GM12878 (cell line): ENCODE results near the gene ATP6V1G3. TPM values are rescaled to one million over a fixed set of nuclear protein-coding genes. Genes with fewer than 3 reads are reported as not detected.

ENCODE experiments used
- ATAC-seq: fragments of 200-7000 bp; cut with Tn5 transposase; 3 replicates; pipeline ENCODE4 v1.9.1; 2020; ENCODE audit warnings: mild to moderate bottlenecking, moderate library complexity
- BruUV-seq: library from RNA; stranded (reverse); fragments of 400-500 nt; replicated peaks from 2 replicates; lab custom pipeline; 2021; lab: Mats Ljungman, UMichigan
- CTCF ChIA-PET: fragments of 300-600 bp; sonication (Branson Sonifier 250); formaldehyde crosslinking; extraction: SDS; loops from one replicate; lab custom pipeline; 2021; ENCODE audit warnings: inconsistent platforms; lab: Yijun Ruan, JAX
- POLR2A ChIA-PET: fragments of 350-600 bp; formaldehyde crosslinking; extraction: SDS; loops from one replicate; lab custom pipeline; 2021; ENCODE audit warnings: inconsistent platforms; lab: Charles Lee
- RAD21 ChIA-PET: fragments of 300-600 bp; sonication (Branson Sonifier 250); formaldehyde crosslinking; loops from one replicate; lab custom pipeline; 2023; ENCODE audit warnings: antibody characterized with exemption; ENCODE audit not compliant: unreplicated experiment; lab: Charles Lee
- SMC1A ChIA-PET: fragments of 300-600 bp; sonication (Branson Sonifier 250); formaldehyde crosslinking; loops from one replicate; lab custom pipeline; 2023; ENCODE audit not compliant: unreplicated experiment, uncharacterized antibody; lab: Charles Lee
- DNase-seq: peaks from one replicate; pipeline ENCODE4 v3.0.0-alpha.2; 2011; ENCODE audit warnings: low read depth, low spot score
- FAIRE-seq: peaks from 3 replicates; lab custom pipeline; 2011; peaks lifted over from hg19 to GRCh38; lab: Jason Lieb, UNC
- H2AFZ ChIP-seq: 2 replicates; pipeline ENCODE4 v1.6.0; 2011; ENCODE audit warnings: low read depth, low read length, control low read depth; ENCODE audit not compliant: control insufficient read depth
- H3K27ac ChIP-seq: 2 replicates; pipeline ENCODE4 v1.5.1; 2011; ENCODE audit warnings: control low read depth; ENCODE audit not compliant: control insufficient read depth, insufficient read depth
- H3K27me3 ChIP-seq, 2 experiments: replicated peaks in 1 of 2; 2 replicates each; pipeline versions ENCODE4 v1.6.0 to v1.6.1; 2011; ENCODE audit warnings: low read length in 1 of 2; ENCODE audit not compliant: control insufficient read depth in 2 of 2, insufficient read depth in 2 of 2
- H3K36me3 ChIP-seq, 2 experiments: 2 replicates each; pipeline ENCODE4 v1.5.1; 2011; ENCODE audit warnings: low read length in 1 of 2; ENCODE audit not compliant: control insufficient read depth in 2 of 2, insufficient read depth in 2 of 2
- H3K4me1 ChIP-seq: 2 replicates; pipeline ENCODE4 v1.6.1; 2011; ENCODE audit warnings: mild to moderate bottlenecking, low read length, moderate library complexity, mixed read lengths; ENCODE audit not compliant: control insufficient read depth, insufficient read depth
- H3K4me2 ChIP-seq: 2 replicates; pipeline ENCODE4 v1.6.0; 2011; ENCODE audit warnings: control low read depth; ENCODE audit not compliant: control insufficient read depth, insufficient read depth
- H3K4me3 ChIP-seq: fragments of 200-600 bp; sonication (generic); 2 replicates; pipeline ENCODE4 v1.5.1; 2016
- H3K79me2 ChIP-seq: 2 replicates; pipeline ENCODE4 v1.6.0; 2011; ENCODE audit warnings: low read length; ENCODE audit not compliant: control insufficient read depth, insufficient read depth
- H3K9ac ChIP-seq: 2 replicates; pipeline ENCODE4 v1.8.0; 2011; ENCODE audit warnings: low read length, control low read depth, mixed read lengths; ENCODE audit not compliant: control insufficient read depth, insufficient read depth
- H3K9me3 ChIP-seq: replicated peaks from 3 replicates; pipeline ENCODE4 v1.5.1; 2011; ENCODE audit warnings: mild to moderate bottlenecking, low read length; ENCODE audit not compliant: control insufficient read depth, insufficient read depth
- H4K20me1 ChIP-seq: 2 replicates; pipeline ENCODE4 v1.6.0; 2011; ENCODE audit not compliant: control insufficient read depth, insufficient read depth
- BCL3 ChIP-seq: IDR thresholded peaks from 2 replicates; pipeline ENCODE4 v1.6.1; 2011; ENCODE audit warnings: borderline replicate concordance, low read depth, mild to moderate bottlenecking, moderate library complexity, low read length; ENCODE audit not compliant: insufficient read depth, poor library complexity, severe bottlenecking
- CEBPZ ChIP-seq: fragments of 150-350 bp; IDR thresholded peaks from 2 replicates; pipeline ENCODE4 v1.6.1; 2016; ENCODE audit warnings: low read depth, low read length
- CHD1 ChIP-seq: IDR thresholded peaks from 2 replicates; pipeline ENCODE4 v1.6.1; 2012; ENCODE audit warnings: low read depth, low read length, improper control_type of control experiment
- E2F8 ChIP-seq: fragments of 450-650 bp; IDR thresholded peaks from 2 replicates; pipeline ENCODE4 v1.6.1; 2018; ENCODE audit warnings: mild to moderate bottlenecking, low read depth, moderate library complexity; ENCODE audit not compliant: partially characterized antibody
- EED ChIP-seq: sonication (generic); IDR thresholded peaks from 2 replicates; pipeline ENCODE4 v1.6.1; 2016; ENCODE audit warnings: antibody characterized with exemption, low read depth
- MYB ChIP-seq: fragments of 150-350 bp; IDR thresholded peaks from 2 replicates; pipeline ENCODE4 v1.6.1; 2014; ENCODE audit warnings: mild to moderate bottlenecking, low read depth, low read length, borderline replicate concordance
- USF1 ChIP-seq: IDR thresholded peaks from 2 replicates; pipeline ENCODE4 v1.6.1; 2011; ENCODE audit warnings: borderline replicate concordance, low read depth, mild to moderate bottlenecking, moderate library complexity, mixed read lengths, low read length; ENCODE audit not compliant: insufficient read depth; ENCODE audit errors: extremely low read length
- ZNF207 ChIP-seq: fragments of 450-650 bp; IDR thresholded peaks from 2 replicates; pipeline ENCODE4 v1.6.1; 2014; ENCODE audit warnings: antibody characterized with exemption, mild to moderate bottlenecking, borderline replicate concordance
- ZNF217 ChIP-seq: fragments of 450-650 bp; IDR thresholded peaks from 2 replicates; pipeline ENCODE4 v1.6.1; 2017; ENCODE audit warnings: antibody characterized with exemption, mild to moderate bottlenecking
- ZNF592 ChIP-seq: fragments of 450-650 bp; IDR thresholded peaks from 2 replicates; pipeline ENCODE4 v1.6.1; 2017; ENCODE audit warnings: mild to moderate bottlenecking, moderate library complexity
- WGBS: methylation state at CpG from one replicate; pipeline ENCODE4 v1.1.6; 2016; ENCODE audit warnings: low lambda C conversion rate; ENCODE audit not compliant: insufficient replicate concordance, insufficient coverage; ENCODE audit errors: missing lambda C conversion rate; 5-methylcytosine and 5-hydroxymethylcytosine counted together
- in situ Hi-C: fragments of 300-500 bp; cut with MboI; formaldehyde crosslinking; loops from 9 replicates; pipeline ENCODE4 v1.14.3; 2018; ENCODE audit warnings: mixed read lengths
- intact Hi-C: fragments of 100-400 bp; cut with micrococcal nuclease; formaldehyde crosslinking; loops from one replicate; pipeline ENCODE4 v1.14.2; 2022; ENCODE audit not compliant: unreplicated experiment
- polyA plus RNA-seq, 11 experiments: library from polyadenylated mRNA; depleted of rRNA in 4 of 11; unstranded in 6 of 11; stranded (reverse) in 5 of 11; fragments of >200 nt; fragmentation: Nextera tagmentation in 4 of 11; fragmentation: Illumina TruSeq in 1 of 11; extraction: Ambion mirVana in 4 of 11; extraction: Trizol in 1 of 11; gene quantifications; 1 replicate in 1 of 11; 2 replicates in 10 of 11; pipeline versions ENCODE4 v1.2.1 to v1.2.3, GENCODE V29; 2011 to 2016; ENCODE audit warnings: inconsistent platforms in 2 of 11, missing spikeins in 2 of 11, low read depth in 1 of 11
- total RNA-seq, 4 experiments: library from RNA; depleted of rRNA in 3 of 4; stranded (reverse); fragments of >200 nt in 3 of 4; fragmentation: Illumina TruSeq in 1 of 4; extraction: Trizol in 1 of 4; gene quantifications; 2 replicates each; pipeline versions ENCODE4 v1.2.1 to v1.2.3, GENCODE V29; 2013 to 2021

The ATP6V1G3 gene
- total and polyA plus RNA-seq, 10 of the 15 experiments (the other 5 are each of a cell fraction or from before 2014, with no cell fraction given): 0.22 TPM; not detected in 9

- no peaks in the 10 kb centered on the region for H3K27me3 ChIP-seq
- no peaks in the 10 kb centered on the region for H4K20me1 ChIP-seq
- H3K36me3 ChIP-seq: no peaks in the 10 kb centered on the region
- intact Hi-C loops: no loop called here
- ChIA-PET RAD21 (no interaction called here), SMC1A (no interaction called here), CTCF (no interaction called here), POLR2A (no interaction called here)
- H3K4me2 ChIP-seq: no peak overlapping the region
- no peak for TF ChIP-seq BCL3
- TF ChIP-seq USF1: no peak
- TF ChIP-seq MYB: no peak
- no peak for TF ChIP-seq CEBPZ
- TF ChIP-seq ZNF592: no peak
- no peak for TF ChIP-seq ZNF207
- no peak for TF ChIP-seq E2F8
- no peak for TF ChIP-seq CHD1
- no peak for TF ChIP-seq ZNF217
- TF ChIP-seq EED: no peak
- no peak overlapping the region for H3K9ac ChIP-seq
- BruUV-seq: no TSS peak
- no peak for ATAC-seq
- H3K79me2 ChIP-seq: no peaks in the 10 kb centered on the region
- in situ Hi-C loops: no loop called here
- no peak overlapping the region for H2AFZ ChIP-seq
- peaks cover 4% of the 10 kb centered on the region; the same call in 1 of the 2 replicates for H3K4me1 ChIP-seq
- no peak for FAIRE-seq
- H3K9me3 ChIP-seq: no peaks in the 10 kb centered on the region
- H3K27ac ChIP-seq: no peak overlapping the region
- no peak overlapping the region for H3K4me3 ChIP-seq
- no peak for DNase-seq
- WGBS: 82% methylated on average over 13 of the region's 13 CpGs
Measured at GRCh38 chr1:198494658-198495103, 45.8 kb downstream of the ATP6V1G3 start.
